Gastrocnemius medialis (tissue), 4 donors: ENCODE data around the gene E2F4. TPM values are rescaled to one million over a fixed set of nuclear protein-coding genes. Genes with fewer than 3 reads are reported as not detected.

ENCODE experiments used
- ATAC-seq, 2 donors: fragments of 150-250 bp; one replicate each; pipeline ENCODE4 v1.9.1; 2016
- DNase-seq, 2 donors: peaks; one replicate each; pipeline ENCODE4 v3.0.0-alpha.2; 2019
- H3K27ac ChIP-seq, 4 donors: fragments of 200-600 bp; sonication (generic); 1 replicate in 1 of 4; 2 replicates in 3 of 4; pipeline ENCODE4 v1.5.1; 2016 to 2018; ENCODE audit warnings: mild to moderate bottlenecking in 2 of 4, moderate library complexity in 1 of 4
- H3K27me3 ChIP-seq, 3 donors: fragments of 200-600 bp; sonication (generic) in 2 of 3; 1 replicate in 1 of 3; 2 replicates in 2 of 3; pipeline versions ENCODE4 v1.5.1 to v1.6.0; 2016 to 2019; ENCODE audit warnings: mild to moderate bottlenecking in 1 of 3, moderate library complexity in 1 of 3
- H3K36me3 ChIP-seq, 2 donors: fragments of 200-600 bp; sonication (generic) in 1 of 2; one replicate each; pipeline ENCODE4 v1.5.1; 2017 to 2018
- H3K4me1 ChIP-seq, 2 donors: fragments of 200-600 bp; sonication (generic) in 1 of 2; one replicate each; pipeline ENCODE4 v1.5.1; 2016 to 2017; ENCODE audit warnings: mild to moderate bottlenecking in 2 of 2
- H3K4me3 ChIP-seq, 4 donors: fragments of 200-600 bp; sonication (generic) in 3 of 4; 1 replicate in 1 of 4; 2 replicates in 3 of 4; pipeline ENCODE4 v1.5.1; 2016 to 2019; ENCODE audit warnings: mild to moderate bottlenecking in 2 of 4
- H3K9me3 ChIP-seq, 3 donors: fragments of 200-600 bp; sonication (generic) in 2 of 3; 1 replicate in 1 of 3; 2 replicates in 2 of 3; pipeline ENCODE4 v1.5.1; 2016 to 2019
- POLR2A ChIP-seq, 2 donors: fragments of 450-650 bp; IDR thresholded peaks; one replicate each; pipeline ENCODE4 v1.6.1; 2017; ENCODE audit warnings: antibody characterized with exemption in 2 of 2, mild to moderate bottlenecking in 2 of 2, moderate library complexity in 2 of 2
- in situ Hi-C, 4 donors: fragments of 200-750 bp; cut with MboI; loops; one replicate each; pipeline versions ENCODE4 v1.15.0 to v1.8.0; 2017; ENCODE audit warnings: low sequenced_read_pairs in 4 of 4
- intact Hi-C: fragments of 100-400 bp; cut with DNase I; formaldehyde crosslinking; loops from one replicate; pipeline ENCODE4 v1.15.1; 2023; ENCODE audit warnings: low total_unique reads
- total RNA-seq, 4 donors: library from RNA; depleted of rRNA; stranded (reverse); fragments of >200 nt; gene quantifications; one replicate each; pipeline versions ENCODE4 v1.1.0 to v1.2.3, GENCODE V29; 2016
- TF ChIP-seq, protein P1 (sequence below), 5 experiments: fragments of 450-650 bp in 3 of 5; fragments of 200-600 bp in 2 of 5; sonication (generic) in 2 of 5; IDR thresholded peaks in 4 of 5; conservative IDR thresholded peaks in 1 of 5; 1 replicate in 4 of 5; 2 replicates in 1 of 5; pipeline ENCODE4 v1.5.1; 2016 to 2019; ENCODE audit warnings: antibody characterized with exemption in 5 of 5, mild to moderate bottlenecking in 3 of 5, moderate library complexity in 3 of 5

The E2F4 gene
- total RNA-seq, 4 donors from 2014 or later: 67.8 to 114 (median 96.5) TPM

DNA sequence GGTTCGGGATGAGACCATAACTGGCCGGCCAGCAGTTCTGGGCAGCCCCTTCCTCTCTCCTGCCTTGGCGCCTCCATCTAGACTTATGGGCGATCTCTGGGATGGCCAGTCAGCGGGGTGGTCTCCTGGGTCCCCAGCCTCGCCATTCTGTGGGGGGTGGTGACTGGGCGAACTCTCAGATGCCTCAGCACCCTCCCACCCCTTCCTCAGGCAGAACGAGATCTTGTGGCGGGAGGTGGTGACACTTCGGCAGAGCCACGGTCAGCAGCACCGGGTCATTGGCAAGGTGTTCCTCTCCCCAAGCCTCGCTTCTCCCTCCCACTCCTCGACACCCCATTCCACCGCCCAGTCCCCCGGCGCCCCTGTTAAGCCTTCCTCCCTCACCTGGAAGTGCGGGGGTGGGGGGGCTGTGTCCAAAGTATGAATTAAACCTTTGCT is 25.8 kb upstream of the E2F4 start:
- Histone ChIP-seq H3K36me3 (no peaks in the 10 kb centered on the region), H3K4me1 (peaks cover 53 to 61% of the 10 kb centered on the region in 2 donors), H3K9me3 (no peaks in the 10 kb centered on the region), H3K4me3 (no peak overlapping the region), H3K27me3 (no peaks in the 10 kb centered on the region), H3K27ac (peak overlapping the region; percentile 93 to 100 (median 95))
- TF ChIP-seq, protein P1, sequence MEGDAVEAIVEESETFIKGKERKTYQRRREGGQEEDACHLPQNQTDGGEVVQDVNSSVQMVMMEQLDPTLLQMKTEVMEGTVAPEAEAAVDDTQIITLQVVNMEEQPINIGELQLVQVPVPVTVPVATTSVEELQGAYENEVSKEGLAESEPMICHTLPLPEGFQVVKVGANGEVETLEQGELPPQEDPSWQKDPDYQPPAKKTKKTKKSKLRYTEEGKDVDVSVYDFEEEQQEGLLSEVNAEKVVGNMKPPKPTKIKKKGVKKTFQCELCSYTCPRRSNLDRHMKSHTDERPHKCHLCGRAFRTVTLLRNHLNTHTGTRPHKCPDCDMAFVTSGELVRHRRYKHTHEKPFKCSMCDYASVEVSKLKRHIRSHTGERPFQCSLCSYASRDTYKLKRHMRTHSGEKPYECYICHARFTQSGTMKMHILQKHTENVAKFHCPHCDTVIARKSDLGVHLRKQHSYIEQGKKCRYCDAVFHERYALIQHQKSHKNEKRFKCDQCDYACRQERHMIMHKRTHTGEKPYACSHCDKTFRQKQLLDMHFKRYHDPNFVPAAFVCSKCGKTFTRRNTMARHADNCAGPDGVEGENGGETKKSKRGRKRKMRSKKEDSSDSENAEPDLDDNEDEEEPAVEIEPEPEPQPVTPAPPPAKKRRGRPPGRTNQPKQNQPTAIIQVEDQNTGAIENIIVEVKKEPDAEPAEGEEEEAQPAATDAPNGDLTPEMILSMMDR (IDR thresholded peaks at IDR 0.05 in 4 of 5, conservative IDR thresholded peaks at IDR 0.05 in 1 of 5): no peak
- no peak for TF ChIP-seq POLR2A (IDR thresholded peaks at IDR 0.05)
- intact Hi-C loops: no loop called here
- in situ Hi-C loops: no loop called here
- ATAC-seq (no peak), DNase-seq (no peak)

DNA sequence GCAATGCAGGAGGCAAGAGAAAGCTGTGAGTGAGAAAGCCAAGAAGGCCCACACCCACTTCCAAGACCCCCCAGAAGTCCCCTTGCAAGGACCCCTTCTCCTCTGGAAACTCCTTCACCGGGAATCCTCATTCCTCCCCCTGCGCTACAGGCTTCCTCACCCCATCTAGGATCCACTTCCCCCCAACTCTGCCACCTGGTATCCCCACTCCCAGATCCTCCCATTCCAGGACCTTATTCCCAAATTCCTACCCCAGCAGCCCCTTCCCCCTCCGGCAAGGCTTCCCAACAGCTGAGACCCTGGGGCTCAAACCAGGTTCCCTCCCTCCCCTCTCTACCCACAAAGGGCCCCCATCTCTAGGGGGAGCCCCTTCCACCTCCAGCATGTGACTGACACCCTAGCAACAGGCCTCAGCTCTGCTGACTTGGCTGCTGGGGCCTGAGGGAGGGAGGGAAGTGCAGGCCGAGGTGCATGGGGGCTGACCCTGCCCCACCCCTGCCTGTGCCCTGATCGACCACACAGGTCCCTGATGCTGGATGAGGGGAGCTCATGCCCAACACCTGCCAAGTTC is 25.3 kb upstream of the E2F4 start:
- Histone ChIP-seq H3K36me3 (no peaks in the 10 kb centered on the region), H3K27ac (peak overlapping the region; percentile 93 to 100 (median 95)), H3K4me3 (no peak overlapping the region), H3K27me3 (no peaks in the 10 kb centered on the region), H3K4me1 (peaks cover 54 to 61% of the 10 kb centered on the region in 2 donors), H3K9me3 (no peaks in the 10 kb centered on the region)
- TF ChIP-seq, protein P1 (IDR thresholded peaks at IDR 0.05 in 4 of 5, conservative IDR thresholded peaks at IDR 0.05 in 1 of 5): no peak
- TF ChIP-seq POLR2A (IDR thresholded peaks at IDR 0.05): no peak
- intact Hi-C loops (no loop called here), in situ Hi-C loops (no loop called here)
- ATAC-seq (no peak), DNase-seq (no peak)

- DNase-seq (no peak), ATAC-seq (no peak)
- peaks cover 59 to 61% of the 10 kb centered on the region in 2 donors for H3K4me1 ChIP-seq
These were observed 24.4 kb upstream of the E2F4 start for GRCh38 chr16:67167588-67167987.

GRCh38 chr16:67169011-67169451 is 22.9 kb upstream of the E2F4 start:
- Histone ChIP-seq H3K9me3 (no peaks in the 10 kb centered on the region), H3K27me3 (no peaks in the 10 kb centered on the region), H3K36me3 (no peaks in the 10 kb centered on the region), H3K4me3 (peak overlapping the region in 2 of 4 donors; percentile 54 to 78), H3K27ac (peak overlapping the region; percentile 94 to 100 (median 96)), H3K4me1 (peaks cover 53 to 55% of the 10 kb centered on the region in 2 donors)
- intact Hi-C loops (no loop called here), in situ Hi-C loops (no loop called here)
- TF ChIP-seq, protein P1 (IDR thresholded peaks at IDR 0.05 in 4 of 5, conservative IDR thresholded peaks at IDR 0.05 in 1 of 5): no peak
- no peak for TF ChIP-seq POLR2A (IDR thresholded peaks at IDR 0.05)
- no peak for DNase-seq
- ATAC-seq: no peak

More at GRCh38 chr16:67167588-67167987, 24.4 kb upstream of the E2F4 start:
- H3K27me3 ChIP-seq: no peaks in the 10 kb centered on the region
- no peaks in the 10 kb centered on the region for H3K36me3 ChIP-seq
- in situ Hi-C loops (no loop called here), intact Hi-C loops (no loop called here)
- TF ChIP-seq, protein P1 (IDR thresholded peaks at IDR 0.05 in 4 of 5, conservative IDR thresholded peaks at IDR 0.05 in 1 of 5): no peak
- TF ChIP-seq POLR2A (IDR thresholded peaks at IDR 0.05): no peak
- no peaks in the 10 kb centered on the region for H3K9me3 ChIP-seq
- no peak overlapping the region for H3K4me3 ChIP-seq
- peak overlapping the region; percentile 43 to 100 (median 95) for H3K27ac ChIP-seq
